Measurements from ENCODE around the gene ANO4. TPM values are rescaled to one million over a fixed set of nuclear protein-coding genes. Genes with fewer than 3 reads are reported as not detected.

ANO4 gene
- total RNA-seq, 4 donors from 2014 or later, result 0.06 TPM; not detected in 3

DNA sequence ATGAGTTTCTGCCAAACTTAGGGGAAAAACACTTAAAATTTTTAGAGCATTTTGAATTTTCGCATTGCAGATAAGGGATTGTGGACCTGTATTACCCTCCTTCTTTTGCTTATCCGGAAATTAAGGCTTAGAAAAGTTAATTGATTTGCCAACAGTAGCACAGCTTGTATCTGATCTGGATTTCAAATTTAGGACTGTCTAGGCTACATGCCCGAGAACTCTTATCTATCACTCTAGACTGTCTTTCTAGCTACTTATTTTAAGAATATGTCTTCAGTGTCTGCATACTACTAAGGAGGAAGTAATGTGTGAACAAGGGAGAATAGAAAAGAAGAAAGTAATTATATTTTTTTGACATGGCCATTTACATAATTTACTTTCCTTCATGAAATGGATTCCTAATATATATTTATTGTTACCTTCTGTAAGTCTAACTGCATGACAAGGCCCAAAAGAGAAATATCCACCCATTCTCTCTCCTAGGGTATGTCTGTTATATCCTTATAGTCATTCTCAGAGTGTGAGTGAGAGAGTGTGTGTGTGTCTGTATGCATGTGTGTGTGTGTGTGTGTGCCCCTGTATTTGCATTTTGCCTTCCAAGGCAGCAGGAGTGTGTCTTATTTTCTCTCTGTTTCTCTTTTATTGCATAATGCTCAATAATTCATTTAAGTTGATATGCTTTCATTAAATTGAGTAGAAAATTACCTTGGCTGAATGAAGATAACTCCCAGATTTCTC is 283.4 kb downstream of the ANO4 start:
- WGBS, 2 donors, result 59 to 73% methylated on average over 3 of the region's 3 CpGs
- TF ChIP-seq, protein P1, sequence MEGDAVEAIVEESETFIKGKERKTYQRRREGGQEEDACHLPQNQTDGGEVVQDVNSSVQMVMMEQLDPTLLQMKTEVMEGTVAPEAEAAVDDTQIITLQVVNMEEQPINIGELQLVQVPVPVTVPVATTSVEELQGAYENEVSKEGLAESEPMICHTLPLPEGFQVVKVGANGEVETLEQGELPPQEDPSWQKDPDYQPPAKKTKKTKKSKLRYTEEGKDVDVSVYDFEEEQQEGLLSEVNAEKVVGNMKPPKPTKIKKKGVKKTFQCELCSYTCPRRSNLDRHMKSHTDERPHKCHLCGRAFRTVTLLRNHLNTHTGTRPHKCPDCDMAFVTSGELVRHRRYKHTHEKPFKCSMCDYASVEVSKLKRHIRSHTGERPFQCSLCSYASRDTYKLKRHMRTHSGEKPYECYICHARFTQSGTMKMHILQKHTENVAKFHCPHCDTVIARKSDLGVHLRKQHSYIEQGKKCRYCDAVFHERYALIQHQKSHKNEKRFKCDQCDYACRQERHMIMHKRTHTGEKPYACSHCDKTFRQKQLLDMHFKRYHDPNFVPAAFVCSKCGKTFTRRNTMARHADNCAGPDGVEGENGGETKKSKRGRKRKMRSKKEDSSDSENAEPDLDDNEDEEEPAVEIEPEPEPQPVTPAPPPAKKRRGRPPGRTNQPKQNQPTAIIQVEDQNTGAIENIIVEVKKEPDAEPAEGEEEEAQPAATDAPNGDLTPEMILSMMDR (IDR thresholded peaks at IDR 0.05), result no peak
- TF ChIP-seq POLR2A (IDR thresholded peaks at IDR 0.05), result no peak
- no peak for DNase-seq (ENCODE audit: low spot score in 2 of 2)
- H3K4me3 ChIP-seq (ENCODE audit: low read depth, poor library complexity, severe bottlenecking), result no peak overlapping the region
- intact Hi-C loops (cut with DNase I; ENCODE audit: low total_unique reads), result no loop called here

DNA sequence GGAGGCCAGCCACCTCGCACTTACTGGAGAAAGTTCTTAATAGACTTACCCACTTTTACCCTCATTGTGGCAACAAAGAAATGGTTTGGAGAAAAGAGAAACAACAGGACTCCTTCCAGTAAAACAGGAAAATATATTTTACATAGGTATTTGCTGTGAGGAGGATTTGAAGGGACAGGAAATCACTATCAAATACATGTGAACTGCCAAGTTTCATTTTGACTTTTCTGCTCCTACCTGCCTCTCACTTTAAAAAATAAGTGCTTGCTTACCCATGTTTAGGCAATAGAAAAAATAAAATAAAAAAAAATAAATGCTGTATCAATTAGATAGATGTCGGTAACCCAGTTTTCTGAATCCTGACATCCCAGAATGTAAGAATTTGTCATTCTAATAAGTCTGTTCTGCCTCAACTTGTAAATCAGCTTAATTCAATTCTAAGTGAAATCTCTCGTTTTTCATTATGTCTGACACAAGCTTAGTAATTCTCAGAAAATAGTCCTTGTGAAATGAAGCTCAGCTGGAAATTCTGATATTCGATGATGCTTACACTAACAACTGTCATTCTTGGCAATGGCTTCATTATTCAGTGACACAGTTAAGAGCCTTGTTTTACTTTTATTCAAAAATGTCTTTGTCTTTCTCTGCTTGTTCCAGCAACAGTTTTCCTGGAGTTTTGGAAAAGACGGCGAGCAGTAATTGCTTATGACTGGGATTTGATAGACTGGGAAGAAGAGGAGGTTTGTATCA is 284.1 kb downstream of the ANO4 start:
- no peak overlapping the region for H3K4me3 ChIP-seq (ENCODE audit: low read depth, poor library complexity, severe bottlenecking)
- no peak for DNase-seq (ENCODE audit: low spot score in 2 of 2)
- 53 to 57% methylated on average over 6 of the region's 6 CpGs for WGBS, 2 donors
- no peak for TF ChIP-seq POLR2A (IDR thresholded peaks at IDR 0.05)
- TF ChIP-seq, protein P1 (IDR thresholded peaks at IDR 0.05), result no peak
- intact Hi-C loops (cut with DNase I; ENCODE audit: low total_unique reads), result no loop called here

DNA sequence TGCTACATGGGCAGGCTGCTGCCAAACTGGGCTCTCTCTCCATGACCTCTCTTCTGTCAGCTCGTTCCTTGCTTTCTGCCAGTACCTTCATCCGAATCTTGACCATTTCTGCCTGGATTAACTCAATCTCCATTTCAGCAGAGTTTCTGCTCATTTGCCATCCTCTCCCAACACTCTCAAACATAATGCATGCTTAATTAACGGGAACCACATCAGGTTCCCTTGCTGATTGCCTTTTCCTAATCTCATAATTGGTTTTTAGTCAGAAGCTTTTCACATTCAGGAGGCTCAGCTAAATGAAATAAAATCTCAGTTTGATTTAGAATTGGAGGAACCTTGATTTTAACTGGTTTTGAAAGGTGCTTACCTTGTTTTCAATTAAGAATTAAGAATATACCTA is 288.1 kb downstream of the ANO4 start:
- TF ChIP-seq POLR2A (IDR thresholded peaks at IDR 0.05), result no peak
- TF ChIP-seq, protein P1 (IDR thresholded peaks at IDR 0.05), result no peak
- no peak overlapping the region for H3K4me3 ChIP-seq (ENCODE audit: low read depth, poor library complexity, severe bottlenecking)
- intact Hi-C loops (cut with DNase I; ENCODE audit: low total_unique reads), result no loop called here
- WGBS, 2 donors, result 66 to 76% methylated on average over 3 of the region's 3 CpGs
- DNase-seq (ENCODE audit: low spot score in 2 of 2), result no peak

DNA sequence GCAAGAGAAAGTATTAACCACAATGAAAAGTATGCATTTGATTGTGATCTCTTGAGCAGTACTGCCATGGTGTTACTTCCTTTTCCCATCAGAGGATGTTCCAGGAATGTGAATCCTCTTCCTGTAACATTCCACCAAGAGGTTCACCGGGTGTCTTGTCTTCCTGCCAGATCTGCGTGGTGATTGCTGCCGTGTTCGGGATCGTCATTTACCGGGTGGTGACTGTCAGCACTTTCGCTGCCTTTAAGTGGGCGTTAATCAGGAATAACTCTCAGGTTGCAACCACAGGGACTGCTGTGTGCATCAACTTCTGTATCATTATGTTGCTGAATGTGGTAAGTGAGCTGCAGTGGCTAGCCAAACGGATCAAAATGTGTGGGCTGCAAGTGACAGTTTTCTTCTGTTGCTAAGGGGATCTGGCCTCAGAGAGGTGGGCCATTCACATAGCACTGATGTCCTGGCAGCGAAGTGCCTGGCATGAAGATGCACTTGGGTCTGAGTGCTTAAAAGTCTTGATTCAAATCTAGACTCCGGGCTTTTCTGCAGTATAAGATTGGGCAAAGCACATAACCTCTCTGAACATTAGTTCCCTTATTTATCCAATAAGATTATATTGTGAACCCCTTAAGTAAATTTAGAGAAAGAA is 292.0 kb downstream of the ANO4 start:
- TF ChIP-seq, protein P1 (IDR thresholded peaks at IDR 0.05), result no peak
- TF ChIP-seq POLR2A (IDR thresholded peaks at IDR 0.05), result no peak
- WGBS, 2 donors, result 26 to 30% methylated on average over 11 of the region's 11 CpGs
- intact Hi-C loops (cut with DNase I; ENCODE audit: low total_unique reads), result no loop called here
- DNase-seq (ENCODE audit: low spot score in 2 of 2), result no peak
- H3K4me3 ChIP-seq (ENCODE audit: low read depth, poor library complexity, severe bottlenecking), result no peak overlapping the region

DNA sequence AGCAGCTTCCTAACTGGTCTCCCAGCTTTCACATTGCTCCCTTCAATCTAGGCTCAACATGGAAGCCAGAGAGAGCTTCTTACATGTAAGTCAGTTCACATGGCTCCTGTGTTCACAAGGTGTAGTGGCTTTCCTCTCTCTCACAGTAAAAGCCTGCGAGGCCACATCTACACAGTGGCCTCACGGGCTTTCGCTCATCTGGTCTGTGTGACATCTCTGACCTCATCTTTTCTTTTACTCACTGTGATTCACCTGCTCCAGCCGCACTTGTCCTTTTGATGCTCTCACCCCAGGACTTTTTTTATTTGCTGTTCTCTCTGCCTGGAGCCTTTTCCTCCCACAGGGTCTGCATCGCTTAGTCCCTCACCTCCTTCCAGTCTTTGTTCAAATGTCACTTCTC is 293.3 kb downstream of the ANO4 start:
- H3K4me3 ChIP-seq (ENCODE audit: low read depth, poor library complexity, severe bottlenecking), result no peak overlapping the region
- intact Hi-C loops (cut with DNase I; ENCODE audit: low total_unique reads), result no loop called here
- WGBS, 2 donors, result 74 to 85% methylated on average over 5 of the region's 5 CpGs
- DNase-seq (ENCODE audit: low spot score in 2 of 2), result no peak
- TF ChIP-seq, protein P1 (IDR thresholded peaks at IDR 0.05), result no peak
- no peak for TF ChIP-seq POLR2A (IDR thresholded peaks at IDR 0.05)

All from lower leg skin (tissue), 4 donors.